SK-N-MC (cell line): ENCODE results near the gene CYP27C1.

Source experiments
- DNase-seq: peaks from one replicate; pipeline ENCODE4 v3.0.0-alpha.2; 2011; ENCODE audit warnings: low read depth, low spot score
- H3K27ac ChIP-seq: fragments of 200-600 bp; sonication (generic); 2 replicates; pipeline ENCODE4 v1.5.1; 2016; ENCODE audit warnings: mixed run types
- H3K36me3 ChIP-seq: fragments of 200-600 bp; sonication (generic); 2 replicates; pipeline ENCODE4 v1.6.1; 2017; ENCODE audit warnings: antibody characterized with exemption, low read length, mixed read lengths; ENCODE audit not compliant: insufficient read depth
- H3K4me3 ChIP-seq: fragments of 200-600 bp; sonication (generic); 2 replicates; pipeline ENCODE4 v1.5.1; 2016
- H3K9ac ChIP-seq: fragments of 200-600 bp; sonication (generic); 2 replicates; pipeline ENCODE4 v1.8.0; 2017; ENCODE audit warnings: mixed run types, mixed read lengths; ENCODE audit not compliant: insufficient read length
- H3K9me3 ChIP-seq: fragments of 200-600 bp; sonication (generic); 2 replicates; pipeline ENCODE4 v1.6.1; 2017; ENCODE audit warnings: low read depth, mild to moderate bottlenecking, antibody characterized with exemption, low read length, moderate library complexity, mixed read lengths
- EZH2 ChIP-seq: fragments of 200-600 bp; sonication (generic); IDR thresholded peaks from one replicate; pipeline ENCODE4 v1.6.1; 2017; ENCODE audit warnings: antibody characterized with exemption
- FOXP2 ChIP-seq: optimal IDR thresholded peaks from 2 replicates; pipeline ENCODE3; 2011; ENCODE audit warnings: mild to moderate bottlenecking, moderate library complexity; ENCODE audit not compliant: insufficient read depth; ENCODE audit errors: extremely low read length, control extremely low read depth
- POLR2AphosphoS5 ChIP-seq: IDR thresholded peaks from 2 replicates; pipeline ENCODE4 v1.6.1; 2012; ENCODE audit warnings: mild to moderate bottlenecking, low read depth, low read length, borderline replicate concordance

The CYP27C1 gene

DNA sequence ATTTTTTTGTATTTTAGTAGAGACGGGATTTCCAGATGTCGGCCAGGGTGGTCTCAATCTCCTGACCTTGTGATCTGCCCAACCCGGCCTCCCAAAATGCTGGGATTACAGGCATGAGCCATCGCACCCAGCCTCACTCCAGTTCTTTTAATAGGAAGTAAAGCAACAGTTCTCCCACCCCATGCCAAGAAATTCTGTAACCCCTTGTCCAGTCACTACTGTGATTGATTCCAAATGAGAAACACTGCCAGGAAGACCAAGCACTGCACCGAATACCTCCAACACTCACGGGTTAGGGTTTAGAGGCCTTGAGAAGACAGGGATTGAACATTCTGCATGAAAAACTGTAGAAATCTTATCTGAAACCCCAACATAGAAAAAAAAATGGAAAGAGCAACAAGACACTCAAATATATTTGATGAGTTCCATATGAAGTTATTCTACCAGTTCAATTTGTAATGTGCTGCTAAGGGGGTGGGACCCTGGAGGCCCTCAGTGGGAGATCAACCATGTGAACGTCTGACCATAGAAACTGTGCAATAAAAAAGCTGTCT is 65.0 kb downstream of the CYP27C1 start:
- Histone ChIP-seq H3K36me3 (no peaks in the 10 kb centered on the region), H3K27ac (peak overlapping the region; percentile 35; the same call in 1 of the 2 replicates), H3K9me3 (no peaks in the 10 kb centered on the region), H3K9ac (peak overlapping the region; percentile 1), H3K4me3 (peak overlapping the region; percentile 6)
- DNase-seq = peak; percentile 30
- TF ChIP-seq POLR2AphosphoS5 = no peak
- peak; percentile 32 for TF ChIP-seq FOXP2

DNA sequence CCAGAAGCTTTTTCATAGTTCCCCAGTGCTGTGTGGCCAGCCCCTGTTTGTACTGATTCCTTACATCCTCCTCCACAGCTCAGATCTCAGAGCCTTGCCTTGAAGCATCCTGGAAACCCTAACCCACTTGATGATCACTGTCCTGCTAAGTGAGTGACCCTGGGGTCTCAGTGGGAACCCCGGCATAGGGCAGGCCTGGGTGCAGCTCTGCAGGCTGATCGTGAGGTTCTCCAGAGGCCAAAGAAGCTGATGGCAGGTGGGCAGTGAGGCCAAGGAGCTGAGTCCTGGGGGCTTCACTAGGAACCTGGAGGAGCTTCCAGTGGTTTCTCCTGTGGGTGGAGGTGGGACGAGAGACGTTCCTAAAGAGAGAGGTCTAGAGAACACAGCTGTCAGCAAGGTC is 65.7 kb downstream of the CYP27C1 start:
- H3K36me3 ChIP-seq = no peaks in the 10 kb centered on the region
- H3K27ac ChIP-seq = no peak overlapping the region
- DNase-seq = no peak
- no peak overlapping the region for H3K4me3 ChIP-seq
- H3K9me3 ChIP-seq = no peaks in the 10 kb centered on the region
- TF ChIP-seq EZH2 = no peak
- TF ChIP-seq POLR2AphosphoS5 = no peak
- TF ChIP-seq FOXP2 = no peak
- H3K9ac ChIP-seq = no peak overlapping the region

DNA sequence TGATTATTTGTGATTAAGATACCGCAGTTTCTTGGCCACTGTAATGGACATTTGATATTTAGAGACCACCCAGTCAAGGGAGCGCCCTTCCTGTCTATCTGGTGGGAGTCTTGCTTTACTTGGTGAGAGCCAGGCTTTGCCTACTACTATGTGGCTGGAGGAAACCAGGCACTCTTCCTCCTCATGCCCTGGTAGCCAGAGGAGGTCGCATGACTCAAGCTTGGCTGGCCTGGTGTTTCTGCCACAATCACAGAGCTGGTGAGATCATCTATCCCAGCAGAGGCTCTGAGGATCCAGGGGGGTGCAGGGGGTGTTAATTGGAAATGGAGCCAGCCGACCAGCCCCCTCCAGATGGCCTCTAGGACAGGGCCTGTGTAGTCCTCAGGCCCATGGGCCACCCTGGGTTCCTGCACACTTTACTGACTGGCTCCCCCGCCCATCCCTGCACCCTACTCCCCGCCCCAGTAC is 66.4 kb downstream of the CYP27C1 start:
- Histone ChIP-seq H3K9me3 (no peaks in the 10 kb centered on the region), H3K9ac (no peak overlapping the region), H3K27ac (no peak overlapping the region), H3K4me3 (no peak overlapping the region), H3K36me3 (no peaks in the 10 kb centered on the region)
- DNase-seq = no peak
- no peak for TF ChIP-seq FOXP2
- no peak for TF ChIP-seq POLR2AphosphoS5
- TF ChIP-seq EZH2 = no peak

DNA sequence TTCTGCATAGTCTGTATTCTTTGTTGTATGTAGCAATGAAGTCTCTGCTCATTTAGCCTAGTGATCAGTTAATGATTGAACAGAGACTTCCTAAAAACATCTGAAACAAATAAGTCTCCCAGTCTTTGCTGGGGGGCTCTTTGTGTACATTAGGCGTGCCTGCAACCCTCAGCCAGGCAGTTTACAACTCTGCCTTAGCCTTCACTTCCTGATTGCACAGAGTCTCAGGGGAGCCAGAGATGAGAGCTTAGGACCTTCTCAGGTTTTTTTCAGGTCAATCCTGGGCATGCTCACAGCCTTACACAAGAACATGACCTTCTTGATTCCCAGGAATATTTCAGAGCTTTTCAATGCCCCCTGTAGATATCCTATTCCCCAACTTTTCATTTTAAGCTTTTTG is 69.1 kb downstream of the CYP27C1 start:
- TF ChIP-seq EZH2 (no peak), POLR2AphosphoS5 (no peak), FOXP2 (no peak)
- Histone ChIP-seq H3K9ac (no peak overlapping the region), H3K4me3 (no peak overlapping the region), H3K9me3 (no peaks in the 10 kb centered on the region), H3K27ac (no peak overlapping the region), H3K36me3 (no peaks in the 10 kb centered on the region)
- no peak for DNase-seq

DNA sequence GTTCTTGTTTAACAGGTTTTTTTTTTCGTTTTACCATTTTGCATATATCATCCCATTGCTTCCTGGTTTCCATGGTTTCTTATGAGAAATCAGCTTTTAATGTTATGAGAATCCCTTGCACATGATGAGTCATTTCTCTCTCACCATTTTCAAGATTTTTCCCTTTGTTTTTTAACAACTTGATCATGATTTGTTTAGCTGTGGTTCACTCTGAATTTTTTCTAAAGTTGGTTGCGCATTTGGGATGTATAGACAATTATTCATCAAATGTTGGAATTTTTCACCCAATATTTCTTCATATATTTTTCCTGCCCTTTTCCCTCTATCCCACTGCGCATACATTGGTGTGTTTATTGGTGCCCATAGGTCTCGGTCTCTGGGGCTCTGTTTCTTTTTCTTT is 70.7 kb downstream of the CYP27C1 start:
- peak; percentile 3 for DNase-seq
- Histone ChIP-seq H3K9ac (no peak overlapping the region), H3K27ac (no peak overlapping the region), H3K4me3 (no peak overlapping the region), H3K36me3 (no peaks in the 10 kb centered on the region), H3K9me3 (no peaks in the 10 kb centered on the region)
- no peak for TF ChIP-seq POLR2AphosphoS5
- TF ChIP-seq EZH2 = no peak
- TF ChIP-seq FOXP2 = no peak

DNA sequence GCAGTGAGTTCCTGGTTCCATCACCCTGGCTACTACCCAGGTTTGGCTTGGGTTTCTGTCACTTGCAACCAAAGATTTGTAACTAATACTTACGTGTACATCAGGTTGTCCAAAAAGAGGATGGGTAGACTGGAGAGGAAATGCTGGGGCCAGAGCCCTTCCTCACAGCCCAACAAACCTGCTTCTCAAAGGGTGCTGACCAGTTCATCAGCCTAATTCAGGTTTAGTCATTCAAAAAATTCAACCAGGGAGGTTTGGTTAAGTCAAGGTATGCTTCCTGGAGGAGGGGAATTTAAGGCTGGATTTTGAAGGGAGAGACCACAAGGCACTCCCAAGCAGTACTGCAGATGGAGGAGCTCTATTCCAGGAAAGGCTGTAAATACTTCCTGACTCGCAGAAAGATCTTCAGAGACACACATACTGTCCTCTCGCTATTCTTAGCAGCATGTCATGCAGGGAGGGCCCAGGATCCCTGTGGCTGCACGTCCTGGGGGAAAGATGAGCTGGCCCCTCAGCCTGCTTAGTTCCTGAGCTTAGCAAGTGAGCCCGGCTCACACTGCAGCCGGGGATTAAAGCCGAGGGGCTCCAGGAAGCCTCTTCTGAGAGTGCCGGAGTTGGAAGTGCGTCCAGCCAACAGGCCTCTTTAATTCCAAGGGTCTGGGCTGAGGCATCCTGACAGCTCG is 73.1 kb downstream of the CYP27C1 start:
- DNase-seq = no peak
- Histone ChIP-seq H3K36me3 (no peaks in the 10 kb centered on the region), H3K9me3 (no peaks in the 10 kb centered on the region), H3K27ac (no peak overlapping the region), H3K4me3 (no peak overlapping the region), H3K9ac (no peak overlapping the region)
- TF ChIP-seq FOXP2 (no peak), EZH2 (no peak), POLR2AphosphoS5 (no peak)

DNA sequence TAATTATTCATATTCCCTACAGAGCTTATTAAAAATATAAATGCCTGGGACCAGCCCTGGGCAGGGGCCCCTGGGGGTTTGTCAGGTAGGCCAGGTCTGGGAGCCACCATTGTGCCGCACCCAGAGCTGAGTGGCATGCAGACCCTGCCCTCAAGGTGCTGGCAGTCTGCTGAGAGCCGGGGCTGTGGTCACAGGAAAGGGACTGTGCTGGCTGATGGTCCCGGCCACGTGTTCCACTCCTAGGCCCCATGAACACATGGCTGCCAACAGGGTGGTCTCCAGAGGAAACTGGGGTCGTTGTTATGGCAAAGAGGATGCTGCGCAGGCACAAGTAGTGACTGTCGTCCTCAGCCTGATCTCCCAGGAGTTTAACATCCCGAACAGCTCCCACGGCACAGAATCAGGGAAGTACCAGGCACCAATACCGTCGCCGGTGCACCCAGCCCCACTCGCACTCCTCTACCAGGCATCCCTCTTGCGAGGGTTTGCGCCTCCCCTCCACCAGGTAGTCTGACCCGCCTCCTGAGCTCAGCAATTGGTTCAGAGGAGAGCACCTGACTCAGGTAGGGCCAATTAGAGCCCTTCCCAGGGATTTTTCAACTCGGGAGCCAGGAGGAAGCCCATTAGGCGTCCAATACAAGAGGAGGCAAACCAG is 73.9 kb downstream of the CYP27C1 start:
- no peak overlapping the region for H3K27ac ChIP-seq
- TF ChIP-seq FOXP2 = no peak
- TF ChIP-seq EZH2 = no peak
- TF ChIP-seq POLR2AphosphoS5 = no peak
- no peaks in the 10 kb centered on the region for H3K9me3 ChIP-seq
- no peak overlapping the region for H3K4me3 ChIP-seq
- no peak for DNase-seq
- no peak overlapping the region for H3K9ac ChIP-seq
- no peaks in the 10 kb centered on the region for H3K36me3 ChIP-seq

DNA sequence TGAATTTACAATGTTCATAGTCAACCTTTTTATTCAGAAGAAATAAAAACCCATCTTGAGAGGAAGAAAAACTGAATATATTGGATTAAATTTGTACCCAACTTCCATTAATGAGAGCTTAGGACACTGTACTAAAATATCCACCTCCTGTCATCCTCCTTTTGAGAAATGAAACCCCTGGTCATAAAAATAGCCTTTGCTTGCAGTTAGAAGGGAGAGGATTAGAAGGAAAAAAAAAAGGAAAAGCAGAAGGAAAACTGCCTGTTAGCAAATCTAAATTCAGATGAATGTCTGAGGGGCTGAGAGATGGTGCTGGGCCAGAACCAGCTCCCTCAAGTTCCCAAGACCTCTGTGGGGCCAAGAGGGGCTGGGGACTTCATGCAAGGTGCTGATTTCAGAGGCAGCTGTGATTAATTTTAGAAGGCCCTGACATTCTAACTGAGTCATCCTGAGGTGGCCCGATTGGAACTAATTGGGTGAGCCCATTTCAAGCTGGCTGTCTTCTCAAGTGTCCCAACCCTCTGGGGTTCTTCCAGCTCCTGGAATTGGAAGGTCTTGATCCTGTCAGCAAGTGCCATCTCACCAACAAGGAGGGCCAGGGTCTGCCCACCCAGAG is 74.7 kb downstream of the CYP27C1 start:
- no peaks in the 10 kb centered on the region for H3K9me3 ChIP-seq
- H3K9ac ChIP-seq = no peak overlapping the region
- no peak overlapping the region for H3K4me3 ChIP-seq
- no peaks in the 10 kb centered on the region for H3K36me3 ChIP-seq
- no peak overlapping the region for H3K27ac ChIP-seq
- no peak for TF ChIP-seq EZH2
- TF ChIP-seq FOXP2 = no peak
- TF ChIP-seq POLR2AphosphoS5 = no peak
- no peak for DNase-seq
